NCI-H345 treated with DMSO at 0.1 percent for 48 hours (cell line): ENCODE results near the gene SEMA3C.

ENCODE experiments used
- DNase-seq: peaks from one replicate; lab custom pipeline; 2025; ENCODE audit not compliant: unreplicated experiment; lab: John Stamatoyannopoulos, UW

Gene SEMA3C

GRCh38 chr7:80918909-80919721 lies at the start of gene SEMA3C:
SEMA3C (minus strand) TSS chr7:80919051; CDS start chr7:80916781, 2,270 bp downstream.
- peak; percentile 60 for DNase-seq

- DNase-seq, result no peak
Measured at GRCh38 chr7:80968606-80969005, 49.8 kb upstream of the SEMA3C start.

- no peak for DNase-seq
Measured at GRCh38 chr7:80967917-80968297, 49.1 kb upstream of the SEMA3C start.

DNA sequence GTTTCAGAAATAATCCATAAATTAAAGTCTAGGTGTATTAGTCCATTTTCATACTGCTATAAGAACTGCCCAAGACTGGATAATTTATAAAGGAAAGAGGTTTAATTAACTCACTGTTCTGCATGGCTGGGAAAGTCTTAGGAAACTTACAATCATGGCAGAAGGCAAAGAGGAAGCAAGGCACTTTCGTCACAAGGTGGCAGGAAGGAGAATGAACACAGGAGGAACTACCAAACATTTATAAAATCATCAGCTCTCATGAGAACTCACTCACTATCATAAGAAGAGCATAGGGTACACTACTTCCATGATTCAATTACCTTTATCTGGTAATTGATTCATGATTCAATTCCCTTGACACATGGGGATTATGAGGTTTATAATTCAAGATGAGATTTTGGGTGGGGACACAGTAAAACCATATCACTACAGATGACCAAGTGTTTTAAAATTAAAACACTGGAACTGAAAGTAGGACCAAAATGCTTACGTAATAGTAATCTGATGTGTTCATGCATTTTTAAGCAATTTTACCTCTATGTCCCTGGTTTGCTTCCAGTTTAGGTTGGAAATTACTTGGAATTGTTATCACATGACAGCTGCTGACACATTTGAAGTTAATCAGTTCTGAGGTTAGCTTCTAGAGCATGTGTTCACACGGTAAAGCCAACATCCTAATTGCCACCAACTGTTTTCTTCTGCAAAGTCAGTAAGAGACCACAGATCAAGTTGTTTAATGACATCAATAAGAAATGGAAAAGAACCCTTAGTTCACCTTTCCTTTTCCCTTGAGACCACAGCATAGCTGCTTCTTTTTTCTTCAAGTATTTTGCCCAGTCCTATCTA lies 48.4 kb upstream of the SEMA3C start:
- DNase-seq, result no peak

- DNase-seq, result no peak
Measured at GRCh38 chr7:80960244-80960795, 41.5 kb upstream of the SEMA3C start.

- no peak for DNase-seq
Measured at GRCh38 chr7:80957226-80957777, 38.5 kb upstream of the SEMA3C start.

DNA sequence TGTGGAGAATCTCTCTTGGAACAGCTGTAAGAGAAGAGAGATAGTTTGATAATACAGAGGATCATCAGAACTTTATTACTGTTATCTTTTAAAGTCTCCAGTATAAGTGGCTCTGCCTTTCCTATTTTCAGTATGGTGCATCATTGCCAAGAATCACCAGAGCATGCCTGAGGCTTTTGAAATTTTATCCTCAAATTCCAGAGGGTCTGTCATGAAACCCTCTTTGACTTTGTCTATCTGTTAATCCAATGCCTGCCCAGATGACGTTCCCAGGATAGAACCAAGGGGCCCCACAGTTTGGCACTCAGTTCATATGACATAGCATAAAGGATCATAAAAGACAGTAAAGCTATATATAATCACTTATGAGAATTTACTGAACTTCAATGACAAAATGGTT lies 35.3 kb upstream of the SEMA3C start:
- no peak for DNase-seq

GRCh38 chr7:80950550-80950967 lies 31.7 kb upstream of the SEMA3C start:
- no peak for DNase-seq

- no peak for DNase-seq
Measured at GRCh38 chr7:80949449-80949848, 30.6 kb upstream of the SEMA3C start.

DNA sequence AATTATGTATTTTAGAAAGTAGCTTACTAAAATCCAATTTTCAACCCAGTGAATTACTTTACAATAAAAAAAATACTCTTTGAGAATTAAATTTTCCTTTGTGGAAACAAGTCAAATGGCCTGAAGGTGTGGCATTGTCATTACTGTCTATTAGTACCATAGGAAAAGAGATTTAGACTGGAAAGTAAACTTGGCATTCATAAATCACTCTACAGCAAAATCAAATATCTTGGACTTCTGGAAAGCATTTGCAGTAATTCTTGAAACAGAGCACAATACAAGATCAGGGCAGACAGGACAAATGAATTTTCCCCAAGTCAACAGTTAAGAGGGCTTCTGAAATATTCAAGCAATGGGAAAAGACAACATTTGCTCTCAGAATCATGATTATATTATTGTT lies 28.0 kb upstream of the SEMA3C start:
- DNase-seq, result no peak

- DNase-seq, result no peak
Measured at GRCh38 chr7:80945976-80946375, 27.1 kb upstream of the SEMA3C start.

DNA sequence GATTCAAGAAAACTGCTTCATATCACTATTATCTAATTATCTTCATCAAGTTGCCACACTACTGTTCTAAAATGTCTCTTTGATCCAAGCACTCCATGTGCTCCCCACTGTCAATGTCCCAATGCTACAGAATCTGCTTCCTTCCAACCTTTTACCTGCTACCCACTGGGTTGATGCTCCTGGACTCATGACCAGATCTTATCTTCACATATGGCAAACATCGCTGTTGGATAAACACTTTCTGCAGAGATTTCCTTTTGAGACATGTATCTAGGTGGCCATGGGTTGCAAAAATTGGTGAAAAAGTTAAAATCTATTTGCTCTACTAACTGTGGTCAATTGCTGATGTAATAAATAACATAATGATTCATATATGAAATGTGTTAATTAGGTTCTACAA lies 24.5 kb upstream of the SEMA3C start:
- no peak for DNase-seq

- no peak for DNase-seq
Measured at GRCh38 chr7:80942261-80943041, 23.6 kb upstream of the SEMA3C start.

DNA sequence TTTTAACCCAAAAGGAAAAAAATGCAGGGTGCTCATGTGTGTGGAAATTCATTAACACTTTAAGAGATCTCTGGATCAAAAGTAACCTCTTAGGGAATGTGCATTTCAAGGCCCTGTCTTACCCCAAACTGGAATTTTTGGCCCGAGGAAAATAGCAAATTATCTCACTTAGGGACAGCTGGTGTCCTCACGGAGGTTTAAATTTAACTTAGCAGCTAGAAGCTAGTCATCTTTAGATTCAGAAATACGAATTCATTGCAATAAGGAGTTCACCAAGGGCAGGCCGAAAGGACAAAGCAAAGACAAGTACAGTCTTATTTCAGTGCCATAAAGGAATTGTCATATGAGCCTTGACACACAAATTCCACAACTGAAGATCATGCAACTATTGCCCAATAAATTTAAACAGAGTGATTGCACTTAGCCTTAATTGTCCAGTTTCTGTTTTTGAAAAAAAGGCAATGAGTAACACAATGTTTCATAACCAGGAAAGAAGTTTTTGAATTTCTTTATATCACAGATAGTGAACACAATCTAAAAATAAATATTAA lies 22.4 kb upstream of the SEMA3C start:
- DNase-seq, result no peak

DNA sequence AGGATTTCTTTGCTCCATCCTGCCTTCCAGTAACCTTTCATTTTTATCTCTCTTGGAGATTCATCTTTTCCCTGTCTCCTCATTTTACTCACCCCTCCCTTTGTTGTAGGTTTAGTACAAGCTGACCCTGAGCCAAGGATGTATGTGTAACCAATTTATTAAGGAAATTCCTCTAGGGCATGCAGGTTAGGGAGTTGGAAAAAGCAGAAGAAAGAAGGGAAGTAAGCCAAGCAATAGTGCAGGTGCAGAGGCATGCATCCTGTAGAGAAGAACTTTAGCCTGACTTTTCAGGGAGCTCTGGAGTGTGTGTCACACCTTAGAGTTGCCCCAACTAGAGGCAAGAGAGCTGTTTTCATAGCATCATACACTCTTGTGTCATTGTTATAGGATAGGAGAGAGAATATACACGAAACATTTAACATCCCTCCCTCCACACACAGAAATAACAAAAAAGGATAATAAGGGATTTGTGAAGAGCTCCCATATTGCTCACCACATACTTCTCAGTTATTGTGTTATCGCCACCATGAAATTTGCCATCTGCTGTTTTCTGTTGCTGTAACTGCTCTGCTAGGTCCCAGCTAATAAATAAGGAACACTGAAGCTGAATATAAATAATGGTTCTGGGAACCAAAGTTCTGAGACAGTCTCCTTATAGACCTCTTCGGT lies 21.8 kb upstream of the SEMA3C start:
- DNase-seq, result no peak

GRCh38 chr7:80937336-80937735 lies 18.5 kb upstream of the SEMA3C start:
- DNase-seq, result no peak

DNA sequence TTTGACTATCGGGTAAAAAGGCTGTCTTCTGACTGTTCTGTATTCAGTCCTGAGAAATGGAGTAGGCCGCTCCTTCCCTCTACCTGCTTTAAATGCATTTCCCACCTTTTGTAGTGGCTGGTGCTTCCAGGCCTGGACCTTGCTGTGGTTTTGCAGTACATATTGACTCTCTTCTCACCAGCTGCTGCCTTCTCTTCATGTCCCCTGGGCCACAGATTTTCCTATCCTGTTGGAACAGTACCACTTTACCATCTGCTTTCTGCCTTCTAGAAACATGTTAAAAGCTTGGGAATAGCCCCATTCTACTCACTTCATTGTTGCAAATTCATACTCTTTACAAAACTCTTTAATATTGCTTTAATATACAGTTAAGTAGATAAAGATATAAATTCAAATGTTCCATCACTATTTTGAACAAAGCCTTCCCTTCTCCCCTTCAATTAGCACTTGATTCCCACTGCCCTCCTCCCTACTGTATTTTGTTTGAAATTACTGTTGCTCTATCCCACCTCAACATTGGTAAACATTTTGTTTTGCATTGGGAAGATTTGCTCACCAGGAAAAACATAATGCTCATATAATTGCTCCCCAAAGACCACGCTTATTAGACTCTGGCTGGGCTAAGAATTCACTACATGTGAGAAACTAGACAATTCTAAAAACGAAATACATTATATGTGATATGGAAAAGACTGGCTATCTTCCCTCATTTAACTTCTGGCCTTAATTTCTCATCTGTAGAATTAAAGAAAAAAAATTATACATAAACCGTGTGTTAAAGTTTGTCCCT lies 17.3 kb upstream of the SEMA3C start:
- no peak for DNase-seq

DNA sequence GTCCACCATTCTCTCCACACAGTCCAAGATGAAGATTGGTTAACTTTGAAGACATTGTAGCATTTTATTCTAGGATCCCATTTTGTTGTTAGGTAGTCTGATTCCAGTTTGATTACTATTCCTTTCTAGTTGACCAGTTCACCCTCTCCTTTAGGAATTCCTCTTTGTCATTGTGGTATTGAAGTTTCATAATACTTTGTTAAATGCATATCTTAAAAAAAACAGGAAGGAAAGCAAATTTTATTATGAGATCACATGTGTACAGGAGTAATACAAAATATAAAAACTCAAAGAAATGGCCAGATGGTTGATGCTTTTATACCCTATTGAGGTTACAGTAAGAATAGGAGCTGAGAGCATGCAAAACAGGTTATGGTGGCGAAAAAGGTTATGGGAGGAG lies 15.5 kb upstream of the SEMA3C start:
- no peak for DNase-seq

- DNase-seq, result no peak
Measured at GRCh38 chr7:80932536-80932935, 13.7 kb upstream of the SEMA3C start.
